Coronary artery (tissue), 2 donors: ENCODE data around the gene POM121.
"Not testable (repeated sequence)": the region's sequence is repeated elsewhere in the genome, so short reads cannot be mapped to it uniquely, and the experiment has no call there.

Source experiments
- DNase-seq: peaks from one replicate; pipeline ENCODE4 v3.0.0-alpha.2; 2017; ENCODE audit warnings: low spot score
- H3K27ac ChIP-seq, 2 donors: fragments of 200-600 bp; sonication (generic); one replicate each; pipeline ENCODE4 v1.5.1; 2016 to 2019
- H3K4me3 ChIP-seq: fragments of 200-600 bp; sonication (generic); 2 replicates; pipeline ENCODE4 v1.5.1; 2016; ENCODE audit warnings: mild to moderate bottlenecking, moderate library complexity
- TF ChIP-seq, protein P1 (sequence below): fragments of 200-600 bp; sonication (generic); IDR thresholded peaks from one replicate; pipeline ENCODE4 v1.5.1; 2019; ENCODE audit warnings: antibody characterized with exemption

The POM121 gene

DNA sequence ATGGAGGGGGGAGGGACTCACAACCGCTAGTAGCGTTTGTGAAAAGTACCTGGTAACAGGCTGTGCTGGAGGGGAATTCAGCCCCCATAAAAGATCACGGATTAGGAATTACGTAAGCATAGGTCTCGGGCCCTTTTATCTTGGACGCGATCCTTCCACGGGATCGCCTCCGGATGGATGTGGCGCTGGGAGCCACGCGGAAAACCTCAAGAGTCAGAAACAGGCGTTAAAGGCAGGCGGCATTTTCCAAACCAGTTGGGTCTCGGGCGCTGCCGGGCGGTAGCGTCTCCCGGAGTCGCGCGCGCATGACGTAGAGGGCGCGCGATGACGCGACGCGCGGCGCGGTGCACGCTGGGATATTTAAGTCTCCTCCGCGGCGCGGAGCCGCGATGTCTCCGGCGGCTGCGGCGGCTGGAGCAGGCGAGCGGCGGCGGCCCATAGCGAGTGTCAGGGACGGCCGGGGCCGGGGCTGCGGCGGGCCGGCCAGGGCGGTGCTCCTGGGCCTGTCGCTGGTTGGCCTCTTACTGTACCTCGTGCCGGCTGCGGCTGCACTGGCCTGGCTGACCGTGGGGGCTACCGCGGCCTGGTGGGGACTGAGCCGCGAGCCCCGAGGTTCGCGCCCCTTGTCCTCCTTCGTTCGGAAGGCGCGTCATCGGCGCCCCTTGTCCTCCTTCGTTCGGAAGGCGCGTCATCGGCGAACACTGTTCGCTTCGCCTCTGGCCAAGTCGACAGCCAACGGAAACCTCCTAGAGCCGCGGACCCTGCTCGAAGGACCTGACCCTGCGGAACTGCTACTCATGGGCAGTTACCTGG lies at the start of gene POM121:
Gene POM121 (plus strand): TSS at position 363 of the 813 bp plus-strand sequence. CDS start 27 bp downstream, at position 390.
- Histone ChIP-seq H3K4me3 (peak within 1 kb of the TSS; percentile 87), H3K27ac (peak within 1 kb of the TSS; percentile 89 to 96)
- TF ChIP-seq, protein P1, sequence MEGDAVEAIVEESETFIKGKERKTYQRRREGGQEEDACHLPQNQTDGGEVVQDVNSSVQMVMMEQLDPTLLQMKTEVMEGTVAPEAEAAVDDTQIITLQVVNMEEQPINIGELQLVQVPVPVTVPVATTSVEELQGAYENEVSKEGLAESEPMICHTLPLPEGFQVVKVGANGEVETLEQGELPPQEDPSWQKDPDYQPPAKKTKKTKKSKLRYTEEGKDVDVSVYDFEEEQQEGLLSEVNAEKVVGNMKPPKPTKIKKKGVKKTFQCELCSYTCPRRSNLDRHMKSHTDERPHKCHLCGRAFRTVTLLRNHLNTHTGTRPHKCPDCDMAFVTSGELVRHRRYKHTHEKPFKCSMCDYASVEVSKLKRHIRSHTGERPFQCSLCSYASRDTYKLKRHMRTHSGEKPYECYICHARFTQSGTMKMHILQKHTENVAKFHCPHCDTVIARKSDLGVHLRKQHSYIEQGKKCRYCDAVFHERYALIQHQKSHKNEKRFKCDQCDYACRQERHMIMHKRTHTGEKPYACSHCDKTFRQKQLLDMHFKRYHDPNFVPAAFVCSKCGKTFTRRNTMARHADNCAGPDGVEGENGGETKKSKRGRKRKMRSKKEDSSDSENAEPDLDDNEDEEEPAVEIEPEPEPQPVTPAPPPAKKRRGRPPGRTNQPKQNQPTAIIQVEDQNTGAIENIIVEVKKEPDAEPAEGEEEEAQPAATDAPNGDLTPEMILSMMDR: no peak
- peak; percentile 84 for DNase-seq

DNA sequence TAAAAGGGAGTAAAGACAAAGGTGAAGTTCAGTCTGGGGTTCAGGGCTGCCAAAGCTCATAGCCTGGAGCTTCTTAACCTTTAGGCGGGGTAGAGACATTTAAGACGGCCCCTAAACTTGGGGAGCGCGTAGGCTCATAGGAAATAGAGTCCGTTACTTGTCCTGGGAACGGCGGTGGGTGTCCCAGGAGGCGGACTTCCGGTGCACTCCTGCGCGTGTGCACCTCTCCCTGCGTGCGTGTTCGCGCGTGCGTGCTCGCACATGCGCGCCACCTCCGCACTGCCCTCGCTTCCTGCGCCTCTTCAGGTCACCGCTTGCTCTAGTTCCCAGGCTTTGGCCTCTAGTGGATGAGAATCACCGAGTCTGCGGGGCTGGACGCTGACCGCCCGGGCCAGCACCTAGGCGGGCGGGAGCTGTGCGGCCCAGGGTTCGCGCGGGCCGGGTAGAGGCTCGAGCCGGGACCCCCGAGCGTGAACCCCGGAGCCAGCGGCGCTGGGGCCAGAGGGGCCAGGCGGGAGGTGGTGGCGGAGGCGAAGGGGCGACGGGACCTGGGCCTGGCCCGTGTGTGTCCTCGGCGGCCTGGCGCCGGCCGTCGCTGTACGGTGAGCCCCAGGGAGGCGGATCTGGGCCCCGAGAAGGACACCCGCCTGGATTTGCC lies 45.7 kb upstream of the POM121 start:
- Histone ChIP-seq H3K4me3 (peak overlapping the region; percentile 95), H3K27ac (peak overlapping the region; percentile 87 to 95)
- DNase-seq: peak; percentile 86

DNA sequence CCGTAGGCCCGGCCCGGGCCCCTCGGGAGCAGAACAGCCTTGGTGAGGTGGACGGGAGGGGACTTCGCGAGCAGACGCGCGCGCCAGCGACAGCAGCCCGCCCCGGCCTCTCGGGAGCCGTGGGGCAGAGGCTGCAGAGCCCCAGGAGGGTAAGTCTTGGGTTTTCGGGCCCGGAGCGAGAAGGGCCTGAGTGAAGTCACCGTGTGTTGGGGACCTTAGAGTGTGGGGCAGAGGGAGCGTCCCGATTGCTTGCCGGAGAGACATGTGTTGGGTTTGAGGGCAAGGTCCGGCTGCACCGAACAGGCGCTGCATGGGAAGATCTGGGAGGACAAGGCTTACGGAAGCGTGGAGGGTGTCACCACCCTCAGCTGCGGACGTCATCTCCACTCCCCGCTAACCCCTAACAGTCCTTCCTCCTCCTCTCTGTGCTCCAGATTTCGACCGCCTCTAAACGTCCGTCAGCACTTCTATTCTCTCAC lies 45.1 kb upstream of the POM121 start:
- H3K27ac ChIP-seq: peak overlapping the region; percentile 87 to 95
- peak; percentile 75 for DNase-seq
- H3K4me3 ChIP-seq: peak overlapping the region; percentile 95

DNA sequence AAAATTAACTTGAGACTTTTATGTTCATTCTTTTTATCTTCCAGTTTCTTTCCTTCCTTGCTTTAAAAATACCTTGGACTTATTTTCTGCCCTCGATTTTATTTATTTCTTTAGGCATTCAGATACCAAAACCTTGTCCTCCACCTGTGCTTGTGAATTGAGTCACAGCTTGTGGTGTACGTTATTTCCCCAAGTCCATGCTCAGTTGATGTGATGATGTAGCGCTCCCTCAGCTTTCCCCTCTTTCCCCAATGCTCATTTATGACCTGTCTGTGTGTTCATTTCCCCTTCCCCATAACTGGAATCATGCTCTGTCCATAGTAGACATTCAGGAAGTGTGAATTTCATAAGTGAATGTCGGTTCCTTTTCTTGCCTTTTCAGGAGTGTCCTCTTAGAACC lies 33.1 kb upstream of the POM121 start:
- not testable (repeated sequence) for H3K27ac ChIP-seq, H3K4me3 ChIP-seq, DNase-seq

DNA sequence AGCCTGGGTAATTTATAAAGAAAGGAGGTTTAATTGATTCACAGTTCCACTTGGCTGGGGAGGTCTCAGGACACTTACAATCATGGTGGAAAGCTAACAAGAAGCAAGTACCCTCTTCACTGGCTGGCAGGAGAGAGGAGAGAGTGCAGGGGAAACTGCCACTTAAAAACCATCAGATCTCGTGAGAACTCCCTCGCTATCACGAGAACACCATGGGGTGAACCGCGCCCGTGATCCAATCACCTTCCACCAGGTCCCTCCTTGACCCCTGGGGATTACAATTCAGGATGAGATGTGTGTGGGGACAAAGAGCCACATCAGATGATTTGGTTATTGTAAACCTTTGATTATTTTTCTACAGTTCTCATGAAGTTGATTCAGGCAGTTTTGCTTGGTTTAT lies 20.2 kb upstream of the POM121 start:
- not testable (repeated sequence) for DNase-seq, H3K4me3 ChIP-seq, H3K27ac ChIP-seq

DNA sequence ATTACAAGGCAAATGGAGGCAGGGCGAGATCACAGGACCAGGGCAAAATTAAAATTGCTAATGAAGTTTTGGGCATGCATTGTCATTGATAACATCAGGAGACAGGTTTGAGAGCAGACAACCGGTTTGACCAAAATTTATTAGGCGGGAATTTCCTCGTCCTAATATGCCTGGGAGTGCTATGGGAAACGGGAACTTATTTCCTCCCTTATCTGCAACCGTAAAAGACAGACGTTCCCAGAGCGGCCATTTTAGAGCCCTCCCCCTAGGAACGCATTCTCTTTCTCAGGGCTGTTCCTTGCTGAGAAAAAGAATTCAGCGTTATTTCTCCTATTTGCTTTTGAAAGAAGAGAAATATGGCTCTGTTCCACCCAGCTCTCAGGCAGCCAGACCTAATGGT lies 16.5 kb upstream of the POM121 start:
- H3K27ac ChIP-seq, DNase-seq, H3K4me3 ChIP-seq: not testable (repeated sequence)

DNA sequence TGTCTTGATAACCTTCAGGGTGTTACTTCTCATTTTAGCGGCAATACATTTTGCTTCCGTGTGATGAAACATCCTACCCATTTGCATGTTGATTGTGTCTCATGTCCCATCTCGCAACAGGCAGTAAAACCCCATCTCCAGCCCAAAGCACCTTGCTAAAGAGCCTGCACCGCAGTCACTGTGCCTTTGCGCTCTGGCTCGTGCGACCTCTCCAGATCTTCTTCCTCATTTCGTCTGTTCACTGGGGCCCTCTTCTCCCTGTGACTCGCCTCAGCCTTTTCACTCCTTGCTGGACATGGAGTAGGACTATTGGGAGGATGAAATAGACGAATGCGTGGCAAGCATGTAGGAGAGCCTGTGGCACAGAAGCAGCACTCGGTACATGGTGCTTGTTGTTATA lies 13.5 kb upstream of the POM121 start:
- not testable (repeated sequence) for H3K27ac ChIP-seq, H3K4me3 ChIP-seq, DNase-seq

DNA sequence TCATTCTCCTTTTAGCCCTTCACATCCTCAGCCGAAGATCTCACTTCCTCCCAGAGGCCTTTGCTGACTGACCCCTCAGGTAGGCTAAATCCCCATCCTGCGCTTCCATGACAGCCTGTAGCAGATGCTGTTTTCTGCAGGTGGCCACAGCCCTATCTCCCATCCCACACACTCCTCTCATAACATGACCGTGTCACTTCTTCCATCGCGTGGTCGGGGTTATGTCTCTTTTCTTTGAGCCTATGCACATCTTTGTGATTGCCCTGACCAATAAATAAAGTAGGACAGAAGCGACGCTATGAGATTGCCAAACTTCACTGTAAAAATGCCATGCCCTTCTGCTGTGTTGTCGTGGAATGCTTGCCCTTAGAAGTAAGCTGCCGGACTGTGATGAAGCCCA lies 11.1 kb upstream of the POM121 start:
- H3K4me3 ChIP-seq, DNase-seq, H3K27ac ChIP-seq: not testable (repeated sequence)

DNA sequence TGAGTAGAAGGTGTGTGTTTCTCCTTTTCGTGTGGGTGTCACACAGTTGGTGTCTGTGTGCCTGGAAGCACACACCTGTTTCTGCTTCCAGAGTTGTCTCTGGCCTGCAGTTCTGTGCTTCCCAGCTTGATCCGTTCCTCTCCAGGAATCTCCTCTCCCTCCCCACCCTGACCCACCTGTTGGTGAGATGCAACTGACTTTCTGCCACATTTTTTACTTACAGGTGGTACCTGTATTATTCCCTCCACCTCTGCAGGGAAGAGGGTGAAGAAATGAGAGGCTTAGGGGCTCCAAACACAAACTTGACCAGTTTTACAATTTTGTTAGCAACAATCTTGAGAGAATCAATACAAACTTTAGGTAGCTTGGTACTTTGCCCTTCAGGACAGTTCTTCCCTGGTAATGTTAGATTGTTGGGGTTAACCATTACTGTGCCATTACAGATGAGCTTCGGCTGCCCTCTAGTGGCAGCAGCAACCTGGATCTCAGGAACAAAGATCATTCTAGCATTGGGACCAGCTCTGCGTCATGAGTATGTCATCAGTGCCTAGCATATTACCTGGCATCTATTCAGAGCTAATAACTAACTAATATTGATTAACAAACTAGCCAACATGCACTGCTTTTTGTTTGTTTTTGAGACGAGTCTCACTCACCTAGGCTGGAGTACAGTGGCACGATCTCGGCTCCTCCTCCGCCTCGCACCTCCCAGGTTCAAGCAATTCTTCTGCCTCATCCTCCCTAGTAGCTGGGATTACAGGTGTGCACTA lies 10.0 kb upstream of the POM121 start:
- not testable (repeated sequence) for H3K4me3 ChIP-seq, DNase-seq, H3K27ac ChIP-seq

DNA sequence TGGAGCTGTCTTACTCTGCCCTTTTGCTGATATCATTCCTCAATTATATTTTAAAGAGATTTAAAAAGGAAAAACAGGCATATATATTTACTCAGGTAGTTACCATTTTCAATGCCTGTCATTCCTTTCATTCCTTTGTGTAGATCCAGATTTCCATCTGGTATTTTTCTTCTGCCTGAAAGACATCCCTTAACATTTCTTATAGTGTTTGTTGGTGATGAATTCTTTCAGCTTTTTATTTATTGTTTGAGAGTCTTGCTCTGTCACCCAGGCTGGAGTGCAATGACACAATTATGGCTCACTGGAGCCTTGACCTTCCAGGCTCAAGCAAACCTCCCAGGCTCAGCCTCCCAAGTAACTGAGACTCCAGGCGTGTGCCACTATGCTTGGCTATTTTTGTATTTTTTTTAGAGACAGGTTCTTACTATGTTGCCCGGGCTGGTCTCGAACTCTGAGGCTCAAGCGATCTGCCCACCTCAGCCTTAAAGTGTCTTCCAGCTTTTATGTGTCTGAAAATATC lies 5.6 kb upstream of the POM121 start:
- TF ChIP-seq, protein P1: no peak
- DNase-seq: no peak
- H3K4me3 ChIP-seq: no peak overlapping the region
- no peak overlapping the region for H3K27ac ChIP-seq

DNA sequence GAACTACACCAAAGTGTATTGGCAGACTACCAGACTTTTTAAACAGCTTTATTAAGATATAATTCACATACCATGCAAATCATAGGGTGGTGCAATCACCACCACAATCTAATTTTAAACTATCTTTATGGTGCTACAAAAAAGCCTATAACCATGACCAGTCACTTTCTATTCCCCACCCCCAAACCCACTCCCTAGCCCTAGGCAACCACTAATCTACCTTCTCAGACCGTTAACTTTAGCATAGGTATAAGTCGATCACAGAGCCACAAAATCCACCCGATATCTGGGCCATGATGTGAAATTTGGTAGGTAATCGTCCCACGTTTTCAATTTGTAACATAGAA lies 536 bp upstream of the POM121 start:
- Histone ChIP-seq H3K27ac (peak overlapping the region; percentile 89 to 96), H3K4me3 (peak overlapping the region; percentile 87)
- TF ChIP-seq, protein P1: no peak
- DNase-seq: no peak
